Central memory CD4-positive, alpha-beta T cell (primary cell): ENCODE measurements around the gene SLITRK2.

ENCODE experiments used
- DNase-seq: peaks from one replicate; pipeline ENCODE4 v3.0.0; 2022

SLITRK2 gene

GRCh38 chrX:145861818-145862217 lies 44.2 kb downstream of the SLITRK2 start:
- no peak for DNase-seq

GRCh38 chrX:145865082-145865481 lies 47.5 kb downstream of the SLITRK2 start:
- no peak for DNase-seq
